ENCODE measurements around the gene GMPR.

GMPR gene

DNA sequence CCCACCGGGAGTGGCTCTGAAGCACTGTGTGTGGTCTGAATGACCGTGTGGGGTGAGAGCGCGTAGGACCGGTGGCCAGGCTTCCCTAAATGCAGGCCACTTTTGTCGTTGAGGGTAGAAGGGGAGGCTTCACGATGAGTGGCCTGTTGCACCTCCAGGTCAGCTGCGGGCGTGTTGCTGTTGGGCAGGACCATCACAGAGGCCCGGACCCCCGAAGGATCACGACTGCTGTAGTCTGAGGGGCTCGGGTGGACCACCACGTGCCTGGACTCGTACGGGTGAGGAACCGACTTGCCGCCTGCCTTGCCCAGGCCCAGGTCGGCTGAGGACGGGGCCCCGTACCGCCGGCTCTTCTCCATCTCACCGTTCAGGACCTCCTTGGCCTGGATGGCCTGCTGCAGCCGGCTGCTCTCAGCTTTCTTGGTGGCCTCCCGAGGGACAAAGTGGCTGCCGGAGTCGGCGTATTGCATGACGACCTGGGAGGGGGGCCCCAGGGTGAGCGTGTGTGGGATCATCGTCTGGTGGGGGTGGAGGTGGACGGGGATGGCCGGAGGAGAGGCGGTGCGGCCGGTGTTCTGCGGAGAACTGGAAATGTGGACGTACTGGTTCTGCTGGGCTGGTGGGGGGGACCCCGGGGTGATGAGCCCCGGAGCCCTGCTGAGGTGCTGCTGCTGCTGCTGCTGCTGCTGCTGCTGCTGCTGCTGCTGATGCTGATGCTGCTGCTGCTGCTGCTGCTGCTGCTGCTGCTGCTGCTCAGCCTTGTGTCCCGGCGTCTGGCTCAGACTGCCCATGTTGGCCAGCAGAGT, 88.8 kb downstream of the GMPR start:
- H3K4me3 ChIP-seq (ENCODE audit: low read length) = no peak overlapping the region
- DNase-seq (ENCODE audit: low read depth) = no peak
- TF ChIP-seq, protein P1, sequence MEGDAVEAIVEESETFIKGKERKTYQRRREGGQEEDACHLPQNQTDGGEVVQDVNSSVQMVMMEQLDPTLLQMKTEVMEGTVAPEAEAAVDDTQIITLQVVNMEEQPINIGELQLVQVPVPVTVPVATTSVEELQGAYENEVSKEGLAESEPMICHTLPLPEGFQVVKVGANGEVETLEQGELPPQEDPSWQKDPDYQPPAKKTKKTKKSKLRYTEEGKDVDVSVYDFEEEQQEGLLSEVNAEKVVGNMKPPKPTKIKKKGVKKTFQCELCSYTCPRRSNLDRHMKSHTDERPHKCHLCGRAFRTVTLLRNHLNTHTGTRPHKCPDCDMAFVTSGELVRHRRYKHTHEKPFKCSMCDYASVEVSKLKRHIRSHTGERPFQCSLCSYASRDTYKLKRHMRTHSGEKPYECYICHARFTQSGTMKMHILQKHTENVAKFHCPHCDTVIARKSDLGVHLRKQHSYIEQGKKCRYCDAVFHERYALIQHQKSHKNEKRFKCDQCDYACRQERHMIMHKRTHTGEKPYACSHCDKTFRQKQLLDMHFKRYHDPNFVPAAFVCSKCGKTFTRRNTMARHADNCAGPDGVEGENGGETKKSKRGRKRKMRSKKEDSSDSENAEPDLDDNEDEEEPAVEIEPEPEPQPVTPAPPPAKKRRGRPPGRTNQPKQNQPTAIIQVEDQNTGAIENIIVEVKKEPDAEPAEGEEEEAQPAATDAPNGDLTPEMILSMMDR (IDR thresholded peaks at IDR 0.05; ENCODE audit: insufficient read depth, low read depth, low read length, missing control alignments) = no peak

DNA sequence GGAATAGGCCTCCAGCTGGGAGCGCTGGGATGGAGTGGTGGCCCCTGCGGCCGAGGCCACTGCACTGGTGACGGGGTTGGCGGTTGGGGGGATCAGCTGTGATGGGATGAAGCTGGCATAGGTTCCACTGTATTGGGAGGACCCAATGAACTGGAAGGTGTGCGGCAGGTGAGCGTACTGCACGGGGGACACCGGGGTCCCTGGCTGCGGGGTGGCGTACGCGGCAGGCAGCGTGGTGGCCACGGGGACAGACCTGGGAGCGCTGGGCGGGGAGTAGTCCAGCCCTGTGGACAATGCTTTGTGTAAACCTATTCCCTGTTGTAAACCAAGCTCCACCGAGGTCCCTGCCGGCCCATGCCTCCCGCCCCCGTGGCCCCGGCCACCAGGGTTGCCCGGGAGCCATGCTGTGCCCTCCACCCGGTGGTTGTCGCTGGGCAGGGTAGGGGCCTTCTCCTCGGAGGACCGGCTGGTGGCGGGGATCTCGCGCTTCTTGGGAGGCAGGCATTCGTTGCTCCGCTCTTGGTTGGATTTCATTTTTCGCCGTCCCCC, 89.5 kb downstream of the GMPR start:
- no peak overlapping the region for H3K4me3 ChIP-seq (ENCODE audit: low read length)
- DNase-seq (ENCODE audit: low read depth) = no peak
- TF ChIP-seq, protein P1 (IDR thresholded peaks at IDR 0.05; ENCODE audit: insufficient read depth, low read depth, low read length, missing control alignments) = no peak

- H3K4me3 ChIP-seq (ENCODE audit: low read length) = no peak overlapping the region
- no peak for DNase-seq (ENCODE audit: low read depth)
- TF ChIP-seq, protein P1 (IDR thresholded peaks at IDR 0.05; ENCODE audit: insufficient read depth, low read depth, low read length, missing control alignments) = no peak
These were observed 90.8 kb downstream of the GMPR start for GRCh38 chr6:16329233-16329632.

DNA sequence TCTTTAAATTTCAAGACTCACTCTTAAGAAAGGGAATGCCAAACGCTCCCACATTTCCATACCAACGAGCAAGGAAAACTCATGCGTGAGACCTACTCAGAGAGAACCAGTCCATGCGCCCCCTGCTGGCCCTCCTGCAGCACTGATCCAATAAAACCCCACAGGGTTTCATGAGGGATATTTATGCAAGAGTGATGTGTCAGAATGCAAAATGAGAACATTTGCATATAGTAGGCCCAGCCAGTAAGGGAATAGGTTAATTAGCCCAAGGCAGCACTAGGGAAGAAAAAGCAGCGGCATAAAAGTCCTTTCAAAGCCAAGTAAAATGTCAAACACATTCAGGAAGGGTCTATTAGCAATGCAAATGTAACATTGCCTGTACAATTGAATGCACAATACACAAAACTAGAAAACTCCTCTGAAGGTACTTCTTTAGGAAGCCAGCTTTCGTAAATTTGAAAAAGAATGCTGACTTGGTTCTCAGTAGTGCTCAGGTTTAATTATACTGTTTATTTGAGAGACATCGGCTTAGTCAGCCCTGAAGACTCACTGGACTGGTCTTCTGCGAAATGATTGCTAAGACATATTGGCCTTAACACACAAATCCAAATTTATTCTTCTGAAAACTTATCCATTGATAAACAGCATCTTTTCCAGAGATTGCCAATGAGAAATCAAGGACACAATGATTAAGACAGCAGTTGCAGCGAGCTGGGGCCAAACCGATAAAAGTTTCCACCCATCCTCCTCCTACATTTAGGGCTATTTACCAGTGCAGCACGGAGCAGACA, 93.2 kb downstream of the GMPR start:
- TF ChIP-seq, protein P1 (IDR thresholded peaks at IDR 0.05; ENCODE audit: insufficient read depth, low read depth, low read length, missing control alignments) = peak; percentile 93
- DNase-seq (ENCODE audit: low read depth) = peak; percentile 82
- no peak overlapping the region for H3K4me3 ChIP-seq (ENCODE audit: low read length)

DNA sequence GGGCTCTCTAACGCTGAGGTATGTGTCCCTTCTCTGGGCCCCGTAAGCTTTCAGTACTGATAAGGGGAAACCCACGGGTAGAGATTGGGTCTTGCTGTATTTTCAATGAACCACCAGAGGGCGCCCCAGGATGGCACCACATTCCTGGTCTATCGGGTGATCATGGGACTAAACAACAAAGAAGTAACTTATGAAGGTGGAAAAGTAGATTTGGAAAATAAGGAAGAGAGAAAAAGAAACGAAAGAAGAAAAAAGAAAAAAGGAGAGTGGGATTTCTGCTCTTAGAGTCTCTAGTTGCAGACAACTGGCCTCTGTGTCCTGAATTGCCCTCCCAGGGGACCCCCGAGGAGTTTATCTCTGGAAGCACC, 93.8 kb downstream of the GMPR start:
- TF ChIP-seq, protein P1 (IDR thresholded peaks at IDR 0.05; ENCODE audit: insufficient read depth, low read depth, low read length, missing control alignments) = peak; percentile 93
- H3K4me3 ChIP-seq (ENCODE audit: low read length) = no peak overlapping the region
- DNase-seq (ENCODE audit: low read depth) = peak; percentile 78

DNA sequence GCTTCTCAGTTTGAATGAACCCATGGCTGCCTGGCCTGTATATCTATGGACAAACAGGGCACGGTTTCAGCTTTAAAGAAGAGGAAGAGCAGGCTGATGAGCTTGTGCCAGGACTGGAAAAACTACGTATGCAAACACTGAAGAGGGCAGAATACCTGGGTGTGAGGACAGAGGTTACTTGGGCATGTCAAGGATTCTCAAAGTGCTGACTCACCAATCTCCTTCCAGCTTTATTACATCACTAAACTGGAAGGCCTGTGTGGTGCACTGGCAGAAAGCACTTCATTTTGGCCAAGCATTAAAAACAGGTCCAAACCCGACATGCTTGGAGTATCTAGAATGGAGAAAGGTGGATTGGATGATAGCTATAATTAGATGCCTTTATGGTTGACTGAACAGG, 95.2 kb downstream of the GMPR start:
- DNase-seq (ENCODE audit: low read depth) = peak; percentile 94
- TF ChIP-seq, protein P1 (IDR thresholded peaks at IDR 0.05; ENCODE audit: insufficient read depth, low read depth, low read length, missing control alignments) = no peak

More for the DNA sequence above, 95.2 kb downstream of the GMPR start:
- H3K4me3 ChIP-seq (ENCODE audit: low read length) = no peak overlapping the region

Measured in epithelial cell of esophagus (primary cell).